Breast epithelium (tissue), 4 donors: ENCODE measurements around the gene FAM241A. TPM values are rescaled to one million over a fixed set of nuclear protein-coding genes. Genes with fewer than 3 reads are reported as not detected.
A peak's percentile ranks its signal among the peaks of the same experiment; 100 is the strongest.
"Not testable (repeated sequence)": the region's sequence is repeated elsewhere in the genome, so short reads cannot be mapped to it uniquely, and the experiment has no call there.

ENCODE experiments used
- DNase-seq, 2 donors: peaks; one replicate each; pipeline ENCODE4 v3.0.0-alpha.2; 2019; ENCODE audit warnings: low spot score in 2 of 2
- H3K27ac ChIP-seq, 2 donors: fragments of 200-600 bp; sonication (generic) in 1 of 2; one replicate each; pipeline ENCODE4 v1.5.1; 2016 to 2019; ENCODE audit warnings: mild to moderate bottlenecking in 1 of 2
- H3K27me3 ChIP-seq, 2 donors: fragments of 200-600 bp; sonication (generic) in 1 of 2; one replicate each; pipeline versions ENCODE4 v1.5.1 to v1.6.0; 2017 to 2019; ENCODE audit warnings: control low read depth in 1 of 2, mild to moderate bottlenecking in 1 of 2
- H3K36me3 ChIP-seq: fragments of 200-600 bp; one replicate; pipeline ENCODE4 v1.5.1; 2019
- H3K4me1 ChIP-seq, 2 donors: fragments of 200-600 bp; sonication (generic); one replicate each; pipeline ENCODE4 v1.5.1; 2016 to 2019; ENCODE audit warnings: control low read depth in 1 of 2
- H3K4me3 ChIP-seq, 3 donors: fragments of 200-600 bp; sonication (generic); 1 replicate in 2 of 3; 2 replicates in 1 of 3; pipeline ENCODE4 v1.5.1; 2016 to 2019; ENCODE audit warnings: mild to moderate bottlenecking in 3 of 3, moderate library complexity in 2 of 3
- H3K9me3 ChIP-seq, 2 donors: fragments of 200-600 bp; sonication (generic) in 1 of 2; one replicate each; pipeline ENCODE4 v1.5.1; 2016 to 2019; ENCODE audit warnings: control low read depth in 1 of 2
- CTCF ChIP-seq, 3 donors: fragments of 450-650 bp; IDR thresholded peaks; one replicate each; pipeline ENCODE4 v1.5.1; 2016 to 2017; ENCODE audit warnings: antibody characterized with exemption in 3 of 3, mild to moderate bottlenecking in 3 of 3, moderate library complexity in 3 of 3
- POLR2A ChIP-seq: fragments of 450-650 bp; IDR thresholded peaks from one replicate; pipeline ENCODE4 v1.6.1; 2016; ENCODE audit warnings: antibody characterized with exemption, mild to moderate bottlenecking, moderate library complexity
- POLR2AphosphoS5 ChIP-seq, 3 donors: sonication (generic); formaldehyde crosslinking; IDR thresholded peaks; one replicate each; pipeline ENCODE4 v1.6.1; 2017; ENCODE audit warnings: antibody characterized with exemption in 3 of 3
- intact Hi-C: fragments of 100-400 bp; cut with DNase I; formaldehyde crosslinking; loops from one replicate; pipeline ENCODE4 v1.15.1; 2023; ENCODE audit warnings: low total_unique reads
- total RNA-seq, 3 donors: library from RNA; depleted of rRNA; stranded (reverse); fragments of >200 nt; gene quantifications; one replicate each; pipeline ENCODE4 v1.1.0, GENCODE V29; 2016

The FAM241A gene
- total RNA-seq, 3 donors from 2014 or later = 4.3 to 11.5 (median 7.5) TPM

GRCh38 chr4:112156553-112156952 lies 11.3 kb downstream of the FAM241A start:
- Histone ChIP-seq H3K36me3 (no peaks in the 10 kb centered on the region), H3K4me3 (no peak overlapping the region), H3K4me1 (no peaks in the 10 kb centered on the region), H3K27me3 (no peaks in the 10 kb centered on the region), H3K27ac (no peak overlapping the region), H3K9me3 (no peaks in the 10 kb centered on the region)
- intact Hi-C loops = no loop called here
- DNase-seq = no peak
- TF ChIP-seq CTCF (IDR thresholded peaks at IDR 0.05) = no peak
- no peak for TF ChIP-seq POLR2A
- TF ChIP-seq POLR2AphosphoS5 (IDR thresholded peaks at IDR 0.05) = no peak

- intact Hi-C loops, H3K36me3 ChIP-seq: not testable (repeated sequence)
These were observed 18.5 kb downstream of the FAM241A start for GRCh38 chr4:112163706-112164105.

GRCh38 chr4:112167794-112168193 lies 22.5 kb downstream of the FAM241A start:
- no peak overlapping the region for H3K4me3 ChIP-seq
- H3K27me3 ChIP-seq = no peaks in the 10 kb centered on the region
- no peak overlapping the region for H3K27ac ChIP-seq
- DNase-seq = no peak
- peaks cover 0 to 4% of the 10 kb centered on the region in 2 donors for H3K9me3 ChIP-seq
- no peaks in the 10 kb centered on the region for H3K4me1 ChIP-seq
- no peak for TF ChIP-seq POLR2A
- TF ChIP-seq CTCF (IDR thresholded peaks at IDR 0.05) = no peak
- no peak for TF ChIP-seq POLR2AphosphoS5 (IDR thresholded peaks at IDR 0.05)
- intact Hi-C loops = no loop called here
- H3K36me3 ChIP-seq = no peaks in the 10 kb centered on the region

More at GRCh38 chr4:112163706-112164105, 18.5 kb downstream of the FAM241A start:
- not testable (repeated sequence) for H3K27ac ChIP-seq, H3K4me3 ChIP-seq, H3K4me1 ChIP-seq, H3K9me3 ChIP-seq, DNase-seq, H3K27me3 ChIP-seq

- intact Hi-C loops = no loop called here
- Histone ChIP-seq H3K36me3 (no peaks in the 10 kb centered on the region), H3K9me3 (no peaks in the 10 kb centered on the region)
These were observed 23.7 kb downstream of the FAM241A start for GRCh38 chr4:112168719-112169500.

GRCh38 chr4:112170451-112170993 lies 25.3 kb downstream of the FAM241A start:
- Histone ChIP-seq H3K36me3 (no peaks in the 10 kb centered on the region), H3K27me3 (no peaks in the 10 kb centered on the region), H3K9me3 (no peaks in the 10 kb centered on the region), H3K27ac (peak overlapping the region in 1 of 2 donors; percentile 12), H3K4me1 (no peaks in the 10 kb centered on the region), H3K4me3 (no peak overlapping the region)
- TF ChIP-seq POLR2A (no peak), CTCF (IDR thresholded peaks at IDR 0.05) (no peak), POLR2AphosphoS5 (IDR thresholded peaks at IDR 0.05) (no peak)
- intact Hi-C loops = no loop called here
- no peak for DNase-seq

More at GRCh38 chr4:112168719-112169500, 23.7 kb downstream of the FAM241A start:
- Histone ChIP-seq H3K4me1 (no peaks in the 10 kb centered on the region), H3K27ac (no peak overlapping the region), H3K27me3 (no peaks in the 10 kb centered on the region), H3K4me3 (no peak overlapping the region)
- TF ChIP-seq POLR2A (no peak), CTCF (IDR thresholded peaks at IDR 0.05) (no peak), POLR2AphosphoS5 (IDR thresholded peaks at IDR 0.05) (no peak)
- no peak for DNase-seq

GRCh38 chr4:112171051-112171763 lies 26.0 kb downstream of the FAM241A start:
- H3K4me3 ChIP-seq, H3K9me3 ChIP-seq, intact Hi-C loops, H3K27ac ChIP-seq, H3K27me3 ChIP-seq, DNase-seq, H3K36me3 ChIP-seq, H3K4me1 ChIP-seq: not testable (repeated sequence)
